DOHH2 (cell line): Measurements from ENCODE around the gene TSPAN10.

ENCODE experiments used
- H3F3A ChIP-seq: fragments of 200-600 bp; sonication (generic), shearing (Covaris generic); 2 replicates; pipeline ENCODE4 v1.6.0; 2016; ENCODE audit warnings: antibody characterized with exemption, mild to moderate bottlenecking; ENCODE audit not compliant: control insufficient read depth, insufficient read depth
- H3K27ac ChIP-seq: fragments of 200-600 bp; sonication (generic); 2 replicates; pipeline ENCODE4 v1.5.1; 2014; ENCODE audit warnings: low read depth, mild to moderate bottlenecking, low read length, moderate library complexity
- H3K27me3 ChIP-seq: fragments of 200-600 bp; sonication (generic); 2 replicates; pipeline ENCODE4 v1.6.1; 2014; ENCODE audit warnings: mild to moderate bottlenecking, low read length, mixed read lengths; ENCODE audit not compliant: control insufficient read depth
- H3K36me3 ChIP-seq: fragments of 200-600 bp; sonication (generic); 2 replicates; pipeline ENCODE4 v1.6.1; 2014; ENCODE audit warnings: mild to moderate bottlenecking, low read length, moderate library complexity, mixed read lengths; ENCODE audit not compliant: control insufficient read depth
- H3K4me1 ChIP-seq: fragments of 200-600 bp; sonication (generic); 2 replicates; pipeline ENCODE4 v1.6.1; 2014; ENCODE audit warnings: mild to moderate bottlenecking, low read length, mixed read lengths; ENCODE audit not compliant: control insufficient read depth
- H3K4me2 ChIP-seq: fragments of 200-600 bp; sonication (generic); 2 replicates; pipeline ENCODE4 v1.6.0; 2014; ENCODE audit warnings: mild to moderate bottlenecking, low read length, moderate library complexity
- H3K4me3 ChIP-seq: fragments of 200-600 bp; sonication (generic); 2 replicates; pipeline ENCODE4 v1.5.1; 2014; ENCODE audit warnings: mild to moderate bottlenecking, low read length, mixed read lengths
- H3K79me2 ChIP-seq: fragments of 200-600 bp; sonication (generic); 2 replicates; pipeline ENCODE4 v1.6.1; 2014; ENCODE audit warnings: mild to moderate bottlenecking, low read length, mixed read lengths; ENCODE audit not compliant: control insufficient read depth
- H3K9me2 ChIP-seq: fragments of 200-600 bp; sonication (generic); replicated peaks from 2 replicates; pipeline ENCODE4 v1.6.1; 2014; ENCODE audit warnings: mild to moderate bottlenecking, low read length, mixed read lengths; ENCODE audit not compliant: control insufficient read depth
- H3K9me3 ChIP-seq: fragments of 200-600 bp; sonication (generic); 2 replicates; pipeline ENCODE4 v1.6.1; 2014; ENCODE audit warnings: antibody characterized with exemption, low read length, mixed read lengths; ENCODE audit not compliant: control insufficient read depth, insufficient read depth
- H4K20me1 ChIP-seq: fragments of 200-600 bp; sonication (generic); 2 replicates; pipeline ENCODE4 v1.6.0; 2014; ENCODE audit warnings: low read depth, mild to moderate bottlenecking, antibody characterized with exemption, low read length, moderate library complexity; ENCODE audit not compliant: control insufficient read depth, insufficient read depth
- CTCF ChIP-seq: fragments of 200-600 bp; sonication (generic); IDR thresholded peaks from one replicate; pipeline ENCODE4 v1.5.1; 2014; ENCODE audit warnings: antibody characterized with exemption, mild to moderate bottlenecking, low read depth, low read length; ENCODE audit not compliant: poor library complexity, severe bottlenecking
- EZH2phosphoT487 ChIP-seq: fragments of 200-600 bp; sonication (generic); IDR thresholded peaks from 2 replicates; pipeline ENCODE4 v1.6.1; 2017; ENCODE audit warnings: borderline replicate concordance, mild to moderate bottlenecking, antibody characterized with exemption, low read length, moderate library complexity, mixed read lengths

Gene TSPAN10

GRCh38 chr17:81667754-81668153 is 30.8 kb downstream of the TSPAN10 start:
- Histone ChIP-seq H3K27me3 (no peaks in the 10 kb centered on the region), H3K79me2 (peaks cover 63% of the 10 kb centered on the region), H3K36me3 (peaks cover 82% of the 10 kb centered on the region), H3K4me3 (peak overlapping the region; percentile 97), H3K4me2 (peak overlapping the region; percentile 100), H4K20me1 (no peaks in the 10 kb centered on the region), H3K9me2 (no peaks in the 10 kb centered on the region), H3F3A (peaks cover 10% of the 10 kb centered on the region), H3K4me1 (peaks cover 25% of the 10 kb centered on the region), H3K9me3 (no peaks in the 10 kb centered on the region), H3K27ac (0 out of 2 replicates have a peak overlapping the region, but pooled peaks have one; percentile 79)
- TF ChIP-seq CTCF, result peak; percentile 48
- no peak for TF ChIP-seq EZH2phosphoT487

- H3K4me1 ChIP-seq, result peaks cover 11% of the 10 kb centered on the region
- no peak for TF ChIP-seq EZH2phosphoT487
- TF ChIP-seq CTCF, result no peak
- H4K20me1 ChIP-seq, result 0 out of 2 replicates have a peak, but pooled peaks cover 3% of the 10 kb centered on the region
- no peak overlapping the region for H3K4me2 ChIP-seq
- H3K36me3 ChIP-seq, result peaks cover 79% of the 10 kb centered on the region
- H3K9me3 ChIP-seq, result no peaks in the 10 kb centered on the region
- H3K27me3 ChIP-seq, result no peaks in the 10 kb centered on the region
- H3K4me3 ChIP-seq, result no peak overlapping the region
- H3K9me2 ChIP-seq, result no peaks in the 10 kb centered on the region
- H3F3A ChIP-seq, result peaks cover 9% of the 10 kb centered on the region
- no peak overlapping the region for H3K27ac ChIP-seq
- H3K79me2 ChIP-seq, result peaks cover 35% of the 10 kb centered on the region
These were observed 35.5 kb downstream of the TSPAN10 start for GRCh38 chr17:81672504-81672903.

- no peaks in the 10 kb centered on the region for H3K9me2 ChIP-seq
- H3K9me3 ChIP-seq, result no peaks in the 10 kb centered on the region
- no peak for TF ChIP-seq CTCF
- TF ChIP-seq EZH2phosphoT487, result no peak
- H3K4me2 ChIP-seq, result no peak overlapping the region
- H3K4me1 ChIP-seq, result peaks cover 6% of the 10 kb centered on the region
- no peak overlapping the region for H3K27ac ChIP-seq
- H3K27me3 ChIP-seq, result no peaks in the 10 kb centered on the region
- H3K4me3 ChIP-seq, result no peak overlapping the region
- H4K20me1 ChIP-seq, result 0 out of 2 replicates have a peak, but pooled peaks cover 3% of the 10 kb centered on the region
- peaks cover 74% of the 10 kb centered on the region for H3K36me3 ChIP-seq
- H3K79me2 ChIP-seq, result peaks cover 30% of the 10 kb centered on the region
- H3F3A ChIP-seq, result peaks cover 9% of the 10 kb centered on the region
These were observed 36.0 kb downstream of the TSPAN10 start for GRCh38 chr17:81672954-81673353.
